Neural cell (in vitro differentiated cells): ENCODE measurements around the gene RLF. TPM values are rescaled to one million over a fixed set of nuclear protein-coding genes. Genes with fewer than 3 reads are reported as not detected.
A peak's percentile ranks its signal among the peaks of the same experiment; 100 is the strongest.

Source experiments
- H2AFZ ChIP-seq: fragments of 200-600, 300-800 bp; sonication (generic), shearing (Covaris generic); 2 replicates; pipeline ENCODE4 v1.6.0; 2014; ENCODE audit warnings: low read depth, mild to moderate bottlenecking, antibody characterized with exemption, low read length, moderate library complexity
- H3F3A ChIP-seq: fragments of 200-600 bp; shearing (Covaris generic); 2 replicates; pipeline ENCODE4 v1.6.1; 2016; ENCODE audit warnings: mild to moderate bottlenecking, moderate library complexity, mixed read lengths, antibody characterized with exemption, low read length; ENCODE audit not compliant: insufficient read depth, poor library complexity, severe bottlenecking
- H3K27ac ChIP-seq: fragments of 200-600, 300-800 bp; sonication (generic), shearing (Covaris generic); 2 replicates; pipeline ENCODE4 v1.5.1; 2014; ENCODE audit warnings: mild to moderate bottlenecking, low read length, moderate library complexity
- H3K27me3 ChIP-seq: fragments of 300-800, 200-600 bp; sonication (generic), shearing (Covaris generic); 2 replicates; pipeline ENCODE4 v1.6.0; 2014; ENCODE audit warnings: mild to moderate bottlenecking, low read depth, low read length, moderate library complexity; ENCODE audit not compliant: insufficient read depth
- H3K36me3 ChIP-seq: fragments of 300-800, 200-600 bp; sonication (generic), shearing (Covaris generic); 2 replicates; pipeline ENCODE4 v1.5.1; 2014; ENCODE audit warnings: mild to moderate bottlenecking, antibody characterized with exemption, low read length, moderate library complexity; ENCODE audit not compliant: insufficient read depth
- H3K4me2 ChIP-seq: fragments of 300-800, 200-600 bp; sonication (generic), shearing (Covaris generic); 2 replicates; pipeline ENCODE4 v1.6.0; 2014; ENCODE audit warnings: mild to moderate bottlenecking, low read length
- H3K4me3 ChIP-seq: fragments of 300-800, 200-600 bp; sonication (generic), shearing (Covaris generic); 2 replicates; pipeline ENCODE4 v1.5.1; 2014; ENCODE audit warnings: mild to moderate bottlenecking, low read length, moderate library complexity
- H3K79me2 ChIP-seq: fragments of 200-600 bp; shearing (Covaris generic); replicated peaks from 2 replicates; pipeline ENCODE4 v1.6.0; 2014; ENCODE audit warnings: mild to moderate bottlenecking, low read length, moderate library complexity; ENCODE audit not compliant: insufficient read depth
- H3K9ac ChIP-seq: fragments of 300-800, 200-600 bp; sonication (generic), shearing (Covaris generic); 2 replicates; pipeline ENCODE4 v1.6.1; 2016; ENCODE audit warnings: mild to moderate bottlenecking, low read length, mixed read lengths
- H3K9me2 ChIP-seq: fragments of 200-600 bp; shearing (Covaris generic); 2 replicates; pipeline ENCODE4 v1.6.1; 2016; ENCODE audit warnings: mild to moderate bottlenecking, low read length, mixed read lengths; ENCODE audit not compliant: insufficient read depth
- H3K9me3 ChIP-seq: fragments of 200-600, 300-800 bp; sonication (generic), shearing (Covaris generic); 2 replicates; pipeline ENCODE4 v1.6.1; 2016; ENCODE audit warnings: mild to moderate bottlenecking, mixed run types, low read length, moderate library complexity, mixed read lengths
- H4K20me1 ChIP-seq: fragments of 200-600 bp; shearing (Covaris generic); 2 replicates; pipeline ENCODE4 v1.6.1; 2016; ENCODE audit warnings: mild to moderate bottlenecking, mixed run types; ENCODE audit not compliant: insufficient read depth
- EP300 ChIP-seq: fragments of 450-650 bp; conservative IDR thresholded peaks from 2 replicates; pipeline ENCODE4 v1.6.1; 2014; ENCODE audit warnings: antibody characterized with exemption, mild to moderate bottlenecking, moderate library complexity; ENCODE audit not compliant: poor library complexity, severe bottlenecking
- EZH2 ChIP-seq: fragments of 200-600, 300-800 bp; shearing (Covaris generic), sonication (generic); IDR thresholded peaks from 2 replicates; pipeline ENCODE4 v1.6.1; 2014; ENCODE audit warnings: antibody characterized with exemption, low read length, borderline replicate concordance, mild to moderate bottlenecking; ENCODE audit not compliant: insufficient read depth, poor library complexity, severe bottlenecking
- MXI1 ChIP-seq: fragments of 450-650 bp; conservative IDR thresholded peaks from 2 replicates; pipeline ENCODE4 v1.6.1; 2014; ENCODE audit warnings: antibody characterized with exemption, mild to moderate bottlenecking; ENCODE audit not compliant: poor library complexity, severe bottlenecking
- POLR2AphosphoS5 ChIP-seq: IDR thresholded peaks from 2 replicates; pipeline ENCODE4 v1.6.1; 2012
- RAD21 ChIP-seq: fragments of 450-650 bp; conservative IDR thresholded peaks from 2 replicates; pipeline ENCODE4 v1.6.1; 2014; ENCODE audit warnings: antibody characterized with exemption, mild to moderate bottlenecking, moderate library complexity
- REST ChIP-seq: IDR thresholded peaks from 2 replicates; pipeline ENCODE4 v1.6.1; 2012; ENCODE audit warnings: borderline replicate concordance
- SMC3 ChIP-seq: fragments of 450-650 bp; conservative IDR thresholded peaks from 2 replicates; pipeline ENCODE4 v1.6.1; 2014; ENCODE audit warnings: antibody characterized with exemption, mild to moderate bottlenecking, moderate library complexity; ENCODE audit not compliant: poor library complexity
- TAF1 ChIP-seq: IDR thresholded peaks from 2 replicates; pipeline ENCODE4 v1.6.1; 2012; ENCODE audit warnings: low read depth
- polyA plus RNA-seq: library from polyadenylated mRNA; depleted of rRNA; stranded (reverse); fragments of >200 nt; gene quantifications from 2 replicates; pipeline ENCODE4 v1.2.3, GENCODE V29; 2014
- TF ChIP-seq, protein P1 (sequence below): fragments of 450-650 bp; IDR thresholded peaks from 2 replicates; pipeline ENCODE4 v1.5.1; 2014; ENCODE audit warnings: antibody characterized with exemption, mild to moderate bottlenecking, moderate library complexity; ENCODE audit not compliant: poor library complexity, severe bottlenecking

Gene RLF
- polyA plus RNA-seq, 1 donor from 2014 or later: 23.4 TPM

DNA sequence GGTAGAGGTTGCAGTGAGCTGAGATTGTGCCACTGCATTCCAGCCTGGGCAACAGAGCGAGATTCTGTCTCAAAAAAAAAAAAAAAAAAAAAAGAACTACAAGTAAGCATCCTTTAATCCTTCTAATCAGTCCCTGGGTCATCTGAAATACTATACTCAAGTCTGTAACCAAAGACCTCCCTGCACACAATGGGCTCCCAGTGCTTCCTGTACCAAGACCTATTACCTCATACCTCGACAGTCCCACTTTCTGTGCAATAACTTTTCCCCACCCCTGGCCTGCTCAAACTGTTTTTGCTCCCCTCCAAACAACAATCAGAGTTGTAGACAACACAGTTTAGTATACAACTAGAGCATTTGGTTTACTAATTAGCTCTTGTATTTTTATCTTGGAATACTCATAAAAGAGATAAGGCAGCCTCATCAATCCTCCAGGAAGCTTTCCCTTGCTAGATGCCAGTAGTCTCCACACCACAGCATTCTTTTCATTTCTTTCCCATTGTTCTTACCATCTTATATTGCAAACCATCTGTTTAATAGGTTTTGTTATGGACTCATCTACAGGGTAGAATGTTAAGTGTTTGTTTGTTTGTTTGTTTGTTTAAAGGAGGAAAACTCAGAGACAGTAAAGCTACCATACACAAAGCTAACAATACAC is 19.2 kb upstream of the RLF start:
- H3K9me3 ChIP-seq: no peaks in the 10 kb centered on the region
- H2AFZ ChIP-seq: no peak overlapping the region
- H3K9ac ChIP-seq: no peak overlapping the region
- H3F3A ChIP-seq: no peaks in the 10 kb centered on the region
- no peaks in the 10 kb centered on the region for H3K36me3 ChIP-seq
- H3K27ac ChIP-seq: no peak overlapping the region
- no peaks in the 10 kb centered on the region for H3K79me2 ChIP-seq
- no peak overlapping the region for H3K4me3 ChIP-seq
- no peak overlapping the region for H3K4me2 ChIP-seq
- H4K20me1 ChIP-seq: no peaks in the 10 kb centered on the region
- H3K27me3 ChIP-seq: peaks cover 5% of the 10 kb centered on the region
- no peaks in the 10 kb centered on the region for H3K9me2 ChIP-seq
- no peak for TF ChIP-seq SMC3
- TF ChIP-seq EP300: no peak
- no peak for TF ChIP-seq REST
- no peak for TF ChIP-seq TAF1
- TF ChIP-seq, protein P1, sequence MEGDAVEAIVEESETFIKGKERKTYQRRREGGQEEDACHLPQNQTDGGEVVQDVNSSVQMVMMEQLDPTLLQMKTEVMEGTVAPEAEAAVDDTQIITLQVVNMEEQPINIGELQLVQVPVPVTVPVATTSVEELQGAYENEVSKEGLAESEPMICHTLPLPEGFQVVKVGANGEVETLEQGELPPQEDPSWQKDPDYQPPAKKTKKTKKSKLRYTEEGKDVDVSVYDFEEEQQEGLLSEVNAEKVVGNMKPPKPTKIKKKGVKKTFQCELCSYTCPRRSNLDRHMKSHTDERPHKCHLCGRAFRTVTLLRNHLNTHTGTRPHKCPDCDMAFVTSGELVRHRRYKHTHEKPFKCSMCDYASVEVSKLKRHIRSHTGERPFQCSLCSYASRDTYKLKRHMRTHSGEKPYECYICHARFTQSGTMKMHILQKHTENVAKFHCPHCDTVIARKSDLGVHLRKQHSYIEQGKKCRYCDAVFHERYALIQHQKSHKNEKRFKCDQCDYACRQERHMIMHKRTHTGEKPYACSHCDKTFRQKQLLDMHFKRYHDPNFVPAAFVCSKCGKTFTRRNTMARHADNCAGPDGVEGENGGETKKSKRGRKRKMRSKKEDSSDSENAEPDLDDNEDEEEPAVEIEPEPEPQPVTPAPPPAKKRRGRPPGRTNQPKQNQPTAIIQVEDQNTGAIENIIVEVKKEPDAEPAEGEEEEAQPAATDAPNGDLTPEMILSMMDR: no peak
- TF ChIP-seq MXI1: no peak
- TF ChIP-seq POLR2AphosphoS5: no peak
- TF ChIP-seq RAD21: no peak
- no peak for TF ChIP-seq EZH2

GRCh38 chr1:40143891-40144575 is 17.2 kb upstream of the RLF start:
- Histone ChIP-seq H3K4me3 (no peak overlapping the region), H3K79me2 (no peaks in the 10 kb centered on the region), H3F3A (no peaks in the 10 kb centered on the region), H3K27ac (no peak overlapping the region), H3K9ac (no peak overlapping the region), H3K36me3 (no peaks in the 10 kb centered on the region), H3K27me3 (peaks cover 15% of the 10 kb centered on the region), H3K9me3 (no peaks in the 10 kb centered on the region), H4K20me1 (no peaks in the 10 kb centered on the region), H3K9me2 (no peaks in the 10 kb centered on the region), H3K4me2 (no peak overlapping the region), H2AFZ (no peak overlapping the region)
- TF ChIP-seq REST: no peak
- no peak for TF ChIP-seq MXI1
- no peak for TF ChIP-seq EZH2
- TF ChIP-seq SMC3: peak; percentile 69
- TF ChIP-seq, protein P1: peak; percentile 73
- peak; percentile 74 for TF ChIP-seq RAD21
- no peak for TF ChIP-seq EP300
- no peak for TF ChIP-seq POLR2AphosphoS5
- no peak for TF ChIP-seq TAF1
